Spleen (tissue), 7 donors: ENCODE measurements around the gene ZFP62.

Source experiments
- CTCF ChIP-seq, 11 experiments: fragments of 200-600 bp in 7 of 11; fragments of 450-650 bp in 4 of 11; sonication (generic) in 4 of 11; IDR thresholded peaks in 8 of 11; conservative IDR thresholded peaks in 3 of 11; 1 replicate in 7 of 11; 2 replicates in 4 of 11; pipeline versions ENCODE4 v1.4.0 to v1.8.0; 2016 to 2021; ENCODE audit warnings: antibody characterized with exemption in 11 of 11, inconsistent platforms in 4 of 11, mild to moderate bottlenecking in 1 of 11
- POLR2A ChIP-seq, 3 donors: fragments of 450-650 bp; IDR thresholded peaks; one replicate each; pipeline ENCODE4 v1.5.1; 2017; ENCODE audit warnings: antibody characterized with exemption in 3 of 3, mild to moderate bottlenecking in 1 of 3
- POLR2AphosphoS5 ChIP-seq, 3 donors: sonication (generic); formaldehyde crosslinking; IDR thresholded peaks; one replicate each; pipeline ENCODE4 v1.5.1; 2017; ENCODE audit warnings: antibody characterized with exemption in 3 of 3
- donor health status: DM: no; HTN: no; CAD: no; lungs with moderate emphysema.
- donor health status: DM: no; HTN: no; CAD: no.
- donor health status: DM: no; HTN: no; CAD: no.

DNA sequence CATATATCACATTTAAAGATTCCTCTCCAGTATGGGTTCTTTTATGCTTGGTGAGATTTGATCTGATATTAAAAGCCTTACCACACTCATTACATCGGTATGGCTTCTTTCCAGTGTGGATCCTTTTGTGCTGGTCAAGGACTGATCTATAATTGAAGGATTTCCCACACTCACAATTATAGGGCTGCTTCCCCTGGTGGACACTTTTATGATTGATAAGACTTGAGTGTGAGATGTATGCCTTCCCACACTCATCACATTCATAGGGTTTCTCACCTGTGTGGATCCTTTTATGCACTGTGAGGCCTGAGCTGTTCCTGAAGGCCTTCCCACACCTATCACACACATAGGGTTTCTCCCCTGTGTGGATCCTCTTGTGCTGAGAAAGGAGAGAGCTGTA is 12.2 kb downstream of the ZFP62 start:
- TF ChIP-seq POLR2A (IDR thresholded peaks at IDR 0.05): no peak
- no peak for TF ChIP-seq CTCF (IDR thresholded peaks at IDR 0.05 in 8 of 11, conservative IDR thresholded peaks at IDR 0.05 in 3 of 11)
- TF ChIP-seq POLR2AphosphoS5 (IDR thresholded peaks at IDR 0.05): no peak
